ENCODE data around the gene ITCH. TPM values are rescaled to one million over a fixed set of nuclear protein-coding genes. Genes with fewer than 3 reads are reported as not detected.
"Not testable (repeated sequence)": the region's sequence is repeated elsewhere in the genome, so short reads cannot be mapped to it uniquely, and the experiment has no call there.

Gene ITCH
- total and polyA plus RNA-seq, 2 experiments from 2014 or later = 31.0 to 47.7 TPM

- Histone ChIP-seq H3K79me2 (ENCODE audit: insufficient read depth) (peaks cover 87% of the 10 kb centered on the region), H3K4me3 (no peak overlapping the region), H4K20me1 (ENCODE audit: insufficient read depth) (peaks cover 6% of the 10 kb centered on the region; the same call in 1 of the 2 replicates), H3K9me2 (ENCODE audit: insufficient read depth) (no peaks in the 10 kb centered on the region), H3K27me3 (replicated peaks; ENCODE audit: insufficient read depth) (no peaks in the 10 kb centered on the region), H3K27ac (no peak overlapping the region), H3K4me2 (ENCODE audit: unreplicated experiment) (no peak overlapping the region), H3K4me1 (ENCODE audit: insufficient read depth) (no peaks in the 10 kb centered on the region), H3K9me3 (ENCODE audit: low read depth) (no peaks in the 10 kb centered on the region), H2AFZ (no peak overlapping the region), H3K36me3 (ENCODE audit: low read depth) (peaks cover 61% of the 10 kb centered on the region), H3K9ac (no peak overlapping the region), H3F3A (ENCODE audit: insufficient read depth) (peaks cover 26% of the 10 kb centered on the region)
- no peak for DNase-seq
- 95 to 100% methylated on average over 1 of the region's 1 CpG for WGBS, 2 experiments (ENCODE audit: low coverage in 1 of 2, low lambda C conversion rate in 2 of 2, missing lambda C conversion rate in 2 of 2)
- TF ChIP-seq EZH2phosphoT487 (IDR thresholded peaks at IDR 0.05; ENCODE audit: insufficient read depth, low read depth) (no peak), EZH2 (IDR thresholded peaks at IDR 0.05; ENCODE audit: insufficient read depth, poor library complexity, severe bottlenecking) (no peak)
- in situ Hi-C loops (cut with MboI) = no loop called here
These were observed 132.8 kb downstream of the ITCH start for GRCh38 chr20:34495916-34496315.

- H3K4me3 ChIP-seq; H4K20me1 ChIP-seq (ENCODE audit: insufficient read depth); DNase-seq; H3K9me2 ChIP-seq (ENCODE audit: insufficient read depth); H3K27me3 ChIP-seq (replicated peaks; ENCODE audit: insufficient read depth); H2AFZ ChIP-seq; H3K4me2 ChIP-seq (ENCODE audit: unreplicated experiment); H3K9me3 ChIP-seq (ENCODE audit: low read depth); H3K4me1 ChIP-seq (ENCODE audit: insufficient read depth); H3K27ac ChIP-seq; H3K9ac ChIP-seq; in situ Hi-C loops (cut with MboI): not testable (repeated sequence)
- peaks cover 49% of the 10 kb centered on the region for H3K36me3 ChIP-seq (ENCODE audit: low read depth)
- peaks cover 26% of the 10 kb centered on the region for H3F3A ChIP-seq (ENCODE audit: insufficient read depth)
- WGBS, 2 experiments (ENCODE audit: low coverage in 1 of 2, low lambda C conversion rate in 2 of 2, missing lambda C conversion rate in 2 of 2) = 88 to 90% methylated on average over 6 of the region's 6 CpGs
- peaks cover 95% of the 10 kb centered on the region for H3K79me2 ChIP-seq (ENCODE audit: insufficient read depth)
These were observed 134.5 kb downstream of the ITCH start for GRCh38 chr20:34497596-34497995.

GRCh38 chr20:34500823-34501222 lies 137.8 kb downstream of the ITCH start:
- Histone ChIP-seq H3F3A (ENCODE audit: insufficient read depth) (peaks cover 18% of the 10 kb centered on the region), H3K9me3 (ENCODE audit: low read depth) (no peaks in the 10 kb centered on the region), H3K9ac (no peak overlapping the region), H3K4me3 (no peak overlapping the region), H3K4me2 (ENCODE audit: unreplicated experiment) (no peak overlapping the region), H3K79me2 (ENCODE audit: insufficient read depth) (peaks cover 77% of the 10 kb centered on the region), H2AFZ (no peak overlapping the region), H3K36me3 (ENCODE audit: low read depth) (peaks cover 62% of the 10 kb centered on the region), H3K9me2 (ENCODE audit: insufficient read depth) (no peaks in the 10 kb centered on the region), H3K27ac (no peak overlapping the region), H4K20me1 (ENCODE audit: insufficient read depth) (peaks cover 6% of the 10 kb centered on the region; the same call in 1 of the 2 replicates), H3K27me3 (replicated peaks; ENCODE audit: insufficient read depth) (no peaks in the 10 kb centered on the region), H3K4me1 (ENCODE audit: insufficient read depth) (no peaks in the 10 kb centered on the region)
- TF ChIP-seq EZH2 (IDR thresholded peaks at IDR 0.05; ENCODE audit: insufficient read depth, poor library complexity, severe bottlenecking) = no peak
- no peak for TF ChIP-seq EZH2phosphoT487 (IDR thresholded peaks at IDR 0.05; ENCODE audit: insufficient read depth, low read depth)
- WGBS, 2 experiments (ENCODE audit: low coverage in 1 of 2, low lambda C conversion rate in 2 of 2, missing lambda C conversion rate in 2 of 2) = 100% methylated on average over 1 of the region's 1 CpG
- in situ Hi-C loops (cut with MboI) = no loop called here
- DNase-seq = no peak

- Histone ChIP-seq H3K4me2 (ENCODE audit: unreplicated experiment) (no peak overlapping the region), H3K27me3 (replicated peaks; ENCODE audit: insufficient read depth) (no peaks in the 10 kb centered on the region), H3K9me2 (ENCODE audit: insufficient read depth) (no peaks in the 10 kb centered on the region), H3K27ac (no peak overlapping the region), H3K9ac (no peak overlapping the region), H3K4me3 (no peak overlapping the region), H3K79me2 (ENCODE audit: insufficient read depth) (peaks cover 63% of the 10 kb centered on the region), H3K36me3 (ENCODE audit: low read depth) (peaks cover 62% of the 10 kb centered on the region), H4K20me1 (ENCODE audit: insufficient read depth) (no peaks in the 10 kb centered on the region), H3F3A (ENCODE audit: insufficient read depth) (peaks cover 16% of the 10 kb centered on the region; the same call in 1 of the 2 replicates), H3K9me3 (ENCODE audit: low read depth) (no peaks in the 10 kb centered on the region), H2AFZ (no peak overlapping the region), H3K4me1 (ENCODE audit: insufficient read depth) (no peaks in the 10 kb centered on the region)
- 92 to 96% methylated on average over 3 of the region's 3 CpGs for WGBS, 2 experiments (ENCODE audit: low coverage in 1 of 2, low lambda C conversion rate in 2 of 2, missing lambda C conversion rate in 2 of 2)
- no peak for DNase-seq
- TF ChIP-seq EZH2phosphoT487 (IDR thresholded peaks at IDR 0.05; ENCODE audit: insufficient read depth, low read depth) (no peak), EZH2 (IDR thresholded peaks at IDR 0.05; ENCODE audit: insufficient read depth, poor library complexity, severe bottlenecking) (no peak)
- in situ Hi-C loops (cut with MboI) = no loop called here
These were observed 143.4 kb downstream of the ITCH start for GRCh38 chr20:34506480-34506879.
